DOHH2 (cell line): ENCODE data around the gene HIPK2.

Source experiments
- H3F3A ChIP-seq: fragments of 200-600 bp; sonication (generic), shearing (Covaris generic); 2 replicates; pipeline ENCODE4 v1.6.0; 2016; ENCODE audit warnings: antibody characterized with exemption, mild to moderate bottlenecking; ENCODE audit not compliant: control insufficient read depth, insufficient read depth
- H3K27ac ChIP-seq: fragments of 200-600 bp; sonication (generic); 2 replicates; pipeline ENCODE4 v1.5.1; 2014; ENCODE audit warnings: low read depth, mild to moderate bottlenecking, low read length, moderate library complexity
- H3K27me3 ChIP-seq: fragments of 200-600 bp; sonication (generic); 2 replicates; pipeline ENCODE4 v1.6.1; 2014; ENCODE audit warnings: mild to moderate bottlenecking, low read length, mixed read lengths; ENCODE audit not compliant: control insufficient read depth
- H3K36me3 ChIP-seq: fragments of 200-600 bp; sonication (generic); 2 replicates; pipeline ENCODE4 v1.6.1; 2014; ENCODE audit warnings: mild to moderate bottlenecking, low read length, moderate library complexity, mixed read lengths; ENCODE audit not compliant: control insufficient read depth
- H3K4me1 ChIP-seq: fragments of 200-600 bp; sonication (generic); 2 replicates; pipeline ENCODE4 v1.6.1; 2014; ENCODE audit warnings: mild to moderate bottlenecking, low read length, mixed read lengths; ENCODE audit not compliant: control insufficient read depth
- H3K4me2 ChIP-seq: fragments of 200-600 bp; sonication (generic); 2 replicates; pipeline ENCODE4 v1.6.0; 2014; ENCODE audit warnings: mild to moderate bottlenecking, low read length, moderate library complexity
- H3K4me3 ChIP-seq: fragments of 200-600 bp; sonication (generic); 2 replicates; pipeline ENCODE4 v1.5.1; 2014; ENCODE audit warnings: mild to moderate bottlenecking, low read length, mixed read lengths
- H3K79me2 ChIP-seq: fragments of 200-600 bp; sonication (generic); 2 replicates; pipeline ENCODE4 v1.6.1; 2014; ENCODE audit warnings: mild to moderate bottlenecking, low read length, mixed read lengths; ENCODE audit not compliant: control insufficient read depth
- H3K9me2 ChIP-seq: fragments of 200-600 bp; sonication (generic); replicated peaks from 2 replicates; pipeline ENCODE4 v1.6.1; 2014; ENCODE audit warnings: mild to moderate bottlenecking, low read length, mixed read lengths; ENCODE audit not compliant: control insufficient read depth
- H3K9me3 ChIP-seq: fragments of 200-600 bp; sonication (generic); 2 replicates; pipeline ENCODE4 v1.6.1; 2014; ENCODE audit warnings: antibody characterized with exemption, low read length, mixed read lengths; ENCODE audit not compliant: control insufficient read depth, insufficient read depth
- H4K20me1 ChIP-seq: fragments of 200-600 bp; sonication (generic); 2 replicates; pipeline ENCODE4 v1.6.0; 2014; ENCODE audit warnings: low read depth, mild to moderate bottlenecking, antibody characterized with exemption, low read length, moderate library complexity; ENCODE audit not compliant: control insufficient read depth, insufficient read depth
- EZH2phosphoT487 ChIP-seq: fragments of 200-600 bp; sonication (generic); IDR thresholded peaks from 2 replicates; pipeline ENCODE4 v1.6.1; 2017; ENCODE audit warnings: borderline replicate concordance, mild to moderate bottlenecking, antibody characterized with exemption, low read length, moderate library complexity, mixed read lengths
- TF ChIP-seq, protein P1 (sequence below): fragments of 200-600 bp; sonication (generic); IDR thresholded peaks from one replicate; pipeline ENCODE4 v1.5.1; 2014; ENCODE audit warnings: antibody characterized with exemption, mild to moderate bottlenecking, low read depth, low read length; ENCODE audit not compliant: poor library complexity, severe bottlenecking

HIPK2 gene

DNA sequence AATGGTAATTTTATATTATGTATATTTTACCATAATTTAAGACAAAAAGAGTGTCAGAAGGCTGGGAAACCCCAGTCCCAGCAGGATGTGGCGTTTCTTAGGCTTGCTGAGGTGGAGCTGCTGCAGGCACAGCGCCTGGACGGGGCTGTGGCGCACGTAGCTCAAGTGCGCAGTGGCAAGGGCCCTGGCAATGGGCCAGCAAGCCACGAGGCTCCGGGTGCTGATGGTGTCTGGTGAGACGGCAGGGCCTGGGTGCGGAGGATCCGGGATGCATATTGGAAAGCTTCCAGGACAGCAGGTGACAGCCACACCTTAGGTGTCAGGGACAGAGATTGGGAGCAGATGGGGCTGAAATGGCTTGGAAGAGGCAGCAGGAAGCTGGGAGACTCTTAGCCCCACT, 217.1 kb downstream of the HIPK2 start:
- H3K4me2 ChIP-seq = no peak overlapping the region
- no peaks in the 10 kb centered on the region for H4K20me1 ChIP-seq
- H3K4me3 ChIP-seq = no peak overlapping the region
- no peaks in the 10 kb centered on the region for H3K36me3 ChIP-seq
- no peaks in the 10 kb centered on the region for H3K9me3 ChIP-seq
- 0 out of 2 replicates have a peak, but pooled peaks cover 3% of the 10 kb centered on the region for H3K27me3 ChIP-seq
- TF ChIP-seq EZH2phosphoT487 = no peak
- TF ChIP-seq, protein P1, sequence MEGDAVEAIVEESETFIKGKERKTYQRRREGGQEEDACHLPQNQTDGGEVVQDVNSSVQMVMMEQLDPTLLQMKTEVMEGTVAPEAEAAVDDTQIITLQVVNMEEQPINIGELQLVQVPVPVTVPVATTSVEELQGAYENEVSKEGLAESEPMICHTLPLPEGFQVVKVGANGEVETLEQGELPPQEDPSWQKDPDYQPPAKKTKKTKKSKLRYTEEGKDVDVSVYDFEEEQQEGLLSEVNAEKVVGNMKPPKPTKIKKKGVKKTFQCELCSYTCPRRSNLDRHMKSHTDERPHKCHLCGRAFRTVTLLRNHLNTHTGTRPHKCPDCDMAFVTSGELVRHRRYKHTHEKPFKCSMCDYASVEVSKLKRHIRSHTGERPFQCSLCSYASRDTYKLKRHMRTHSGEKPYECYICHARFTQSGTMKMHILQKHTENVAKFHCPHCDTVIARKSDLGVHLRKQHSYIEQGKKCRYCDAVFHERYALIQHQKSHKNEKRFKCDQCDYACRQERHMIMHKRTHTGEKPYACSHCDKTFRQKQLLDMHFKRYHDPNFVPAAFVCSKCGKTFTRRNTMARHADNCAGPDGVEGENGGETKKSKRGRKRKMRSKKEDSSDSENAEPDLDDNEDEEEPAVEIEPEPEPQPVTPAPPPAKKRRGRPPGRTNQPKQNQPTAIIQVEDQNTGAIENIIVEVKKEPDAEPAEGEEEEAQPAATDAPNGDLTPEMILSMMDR = no peak
- no peak overlapping the region for H3K27ac ChIP-seq
- no peaks in the 10 kb centered on the region for H3F3A ChIP-seq
- H3K4me1 ChIP-seq = no peaks in the 10 kb centered on the region
- H3K79me2 ChIP-seq = no peaks in the 10 kb centered on the region
- no peaks in the 10 kb centered on the region for H3K9me2 ChIP-seq

DNA sequence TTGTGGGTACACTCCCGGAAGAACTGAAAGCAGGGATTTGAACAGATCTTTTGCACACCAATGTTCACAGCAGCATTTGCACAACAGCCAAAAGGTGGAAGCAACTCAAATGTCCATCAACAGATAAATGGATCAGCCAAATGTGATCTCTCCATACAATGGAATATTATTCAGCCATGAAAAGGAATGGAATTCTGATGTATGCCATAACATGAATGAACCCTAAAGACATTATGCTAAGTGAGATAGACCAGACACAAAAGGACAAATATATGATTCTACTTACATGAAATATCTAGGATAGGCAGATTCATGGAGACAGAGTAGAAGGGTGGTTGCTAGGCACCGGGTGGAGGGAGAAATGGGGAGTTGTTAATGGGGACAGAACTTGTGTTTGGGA, 217.6 kb downstream of the HIPK2 start:
- H3K27ac ChIP-seq = no peak overlapping the region
- H3K4me1 ChIP-seq = no peaks in the 10 kb centered on the region
- no peaks in the 10 kb centered on the region for H3K79me2 ChIP-seq
- H3K4me3 ChIP-seq = no peak overlapping the region
- no peaks in the 10 kb centered on the region for H3F3A ChIP-seq
- H3K27me3 ChIP-seq = 0 out of 2 replicates have a peak, but pooled peaks cover 3% of the 10 kb centered on the region
- no peaks in the 10 kb centered on the region for H3K9me2 ChIP-seq
- TF ChIP-seq, protein P1 = no peak
- no peak for TF ChIP-seq EZH2phosphoT487
- H4K20me1 ChIP-seq = no peaks in the 10 kb centered on the region
- no peaks in the 10 kb centered on the region for H3K36me3 ChIP-seq
- H3K9me3 ChIP-seq = no peaks in the 10 kb centered on the region
- no peak overlapping the region for H3K4me2 ChIP-seq

DNA sequence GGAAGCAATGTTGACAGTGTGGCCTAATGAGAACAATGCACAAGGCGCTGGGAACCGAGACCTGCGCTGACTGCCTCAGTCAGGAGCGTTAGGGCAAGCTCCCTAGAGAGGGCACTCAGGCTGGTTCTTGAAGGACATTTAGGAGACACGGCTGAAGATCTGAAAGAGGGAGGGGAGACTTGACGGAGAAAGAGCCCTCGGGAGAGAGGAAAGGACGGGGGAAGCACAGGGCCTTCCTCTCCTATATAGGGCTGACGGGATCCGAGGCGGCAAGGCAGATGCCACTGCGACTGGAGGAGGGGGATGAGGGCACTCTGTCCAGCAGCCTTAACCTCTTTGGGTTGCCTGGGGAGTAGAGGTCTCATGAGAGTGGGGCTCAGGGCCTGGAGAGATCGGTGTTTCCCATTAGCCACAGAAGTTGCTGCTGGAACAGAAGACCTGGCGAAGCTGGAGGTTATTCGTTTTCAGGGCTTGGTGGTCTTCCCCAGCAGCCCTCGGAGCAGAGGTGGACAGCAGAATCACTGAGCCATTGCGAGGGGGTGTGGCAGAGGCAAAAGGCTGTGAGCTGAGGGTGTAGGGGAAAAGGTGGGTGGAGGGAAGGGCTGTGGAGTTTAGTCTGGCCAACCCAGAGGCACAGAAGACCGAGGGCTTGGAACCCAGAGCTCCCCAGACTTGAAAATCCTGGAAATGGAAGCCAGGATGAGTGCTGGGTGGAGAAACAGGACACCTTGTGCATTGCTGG, 218.3 kb downstream of the HIPK2 start:
- no peaks in the 10 kb centered on the region for H3K4me1 ChIP-seq
- no peak overlapping the region for H3K27ac ChIP-seq
- H3K27me3 ChIP-seq = 0 out of 2 replicates have a peak, but pooled peaks cover 3% of the 10 kb centered on the region
- no peaks in the 10 kb centered on the region for H3K9me3 ChIP-seq
- H3K79me2 ChIP-seq = no peaks in the 10 kb centered on the region
- no peaks in the 10 kb centered on the region for H3K9me2 ChIP-seq
- no peaks in the 10 kb centered on the region for H3F3A ChIP-seq
- no peaks in the 10 kb centered on the region for H3K36me3 ChIP-seq
- TF ChIP-seq, protein P1 = no peak
- TF ChIP-seq EZH2phosphoT487 = no peak
- no peaks in the 10 kb centered on the region for H4K20me1 ChIP-seq
- no peak overlapping the region for H3K4me2 ChIP-seq
- H3K4me3 ChIP-seq = no peak overlapping the region
